ENCODE data around the gene PLOD1. TPM values are rescaled to one million over a fixed set of nuclear protein-coding genes. Genes with fewer than 3 reads are reported as not detected.
"Not testable (repeated sequence)": the region's sequence is repeated elsewhere in the genome, so short reads cannot be mapped to it uniquely, and the experiment has no call there.

Gene PLOD1
- 23.7 and 26.0 TPM in 2 replicates for total RNA-seq

- intact Hi-C loops (cut with micrococcal nuclease): loop anchor here (1.0 to 5.0 kb wide), 4 partner anchors 8 to 662 kb away; partner anchors contain the start of genes KIAA2013, MFN2 and UBIAD1
Observed at GRCh38 chr1:11934302-11935056, at the start of gene PLOD1. Gene PLOD1, plus strand, starts transcription at chr1:11934717. Its CDS starts 63 bp downstream, at chr1:11934780.

GRCh38 chr1:11885916-11886315 is 48.6 kb upstream of the PLOD1 start:
- intact Hi-C loops (cut with micrococcal nuclease): no loop called here

GRCh38 chr1:11886986-11887665 is 47.4 kb upstream of the PLOD1 start:
- intact Hi-C loops (cut with micrococcal nuclease): no loop called here

GRCh38 chr1:11887666-11888007 is 46.9 kb upstream of the PLOD1 start:
- intact Hi-C loops (cut with micrococcal nuclease): no loop called here

GRCh38 chr1:11888206-11888876 is 46.2 kb upstream of the PLOD1 start:
- intact Hi-C loops (cut with micrococcal nuclease): no loop called here

GRCh38 chr1:11888877-11889208 is 45.7 kb upstream of the PLOD1 start:
- intact Hi-C loops (cut with micrococcal nuclease): no loop called here

GRCh38 chr1:11891433-11892186 is 42.9 kb upstream of the PLOD1 start:
- intact Hi-C loops (cut with micrococcal nuclease): no loop called here

- intact Hi-C loops (cut with micrococcal nuclease): loop anchor here (1.0 kb wide), 1 partner anchor 56 kb away; no protein-coding TSS in a partner anchor
Observed at GRCh38 chr1:11893907-11894251, 40.6 kb upstream of the PLOD1 start.

GRCh38 chr1:11894501-11894900 is 40.0 kb upstream of the PLOD1 start:
- intact Hi-C loops (cut with micrococcal nuclease): loop anchor here (1.0 kb wide), 1 partner anchor 56 kb away; no protein-coding TSS in a partner anchor

- intact Hi-C loops (cut with micrococcal nuclease): no loop called here
Observed at GRCh38 chr1:11898086-11898785, 36.3 kb upstream of the PLOD1 start.

- intact Hi-C loops (cut with micrococcal nuclease): no loop called here
Observed at GRCh38 chr1:11898831-11899467, 35.6 kb upstream of the PLOD1 start.

- intact Hi-C loops (cut with micrococcal nuclease): not testable (repeated sequence)
Observed at GRCh38 chr1:11901446-11901845, 33.1 kb upstream of the PLOD1 start.

- intact Hi-C loops (cut with micrococcal nuclease): no loop called here
Observed at GRCh38 chr1:11903210-11903609, 31.3 kb upstream of the PLOD1 start.

- intact Hi-C loops (cut with micrococcal nuclease): not testable (repeated sequence)
Observed at GRCh38 chr1:11904156-11904555, 30.4 kb upstream of the PLOD1 start.

GRCh38 chr1:11904978-11905377 is 29.5 kb upstream of the PLOD1 start:
- intact Hi-C loops (cut with micrococcal nuclease): loop anchor here (5.0 kb wide), 2 partner anchors 162 to 253 kb away; partner anchors contain the start of genes FBXO2 and FBXO44

- intact Hi-C loops (cut with micrococcal nuclease): loop anchor here (2.0 to 5.0 kb wide), 3 partner anchors 68 to 255 kb away; partner anchors contain the start of genes FBXO2 and FBXO44
Observed at GRCh38 chr1:11906870-11907269, 27.6 kb upstream of the PLOD1 start.

GRCh38 chr1:11907275-11908094 is 27.0 kb upstream of the PLOD1 start:
- intact Hi-C loops (cut with micrococcal nuclease): loop anchor here (1.0 to 5.0 kb wide), 7 partner anchors 65 to 255 kb away; partner anchors contain the start of genes AGTRAP, CLCN6, FBXO2 and FBXO44

GRCh38 chr1:11908095-11908675 is 26.3 kb upstream of the PLOD1 start:
- intact Hi-C loops (cut with micrococcal nuclease): loop anchor here (1.0 to 5.0 kb wide), 6 partner anchors 65 to 256 kb away; partner anchors contain the start of genes AGTRAP, CLCN6, FBXO2 and FBXO44

- intact Hi-C loops (cut with micrococcal nuclease): not testable (repeated sequence)
Observed at GRCh38 chr1:11910914-11911228, 23.6 kb upstream of the PLOD1 start.

All from T-helper 2 cell treated with Interferon-gamma antibody and Interleukin-4, amounts not matched to agents 100 ng/mL and 5 ng/mL, for 36 hours (primary cell).